Left lung (tissue), 10 donors: ENCODE data around the gene SUPT3H. TPM values are rescaled to one million over a fixed set of nuclear protein-coding genes. Genes with fewer than 3 reads are reported as not detected.
"Not testable (repeated sequence)": the region's sequence is repeated elsewhere in the genome, so short reads cannot be mapped to it uniquely, and the experiment has no call there.

Experiments used
- ATAC-seq: fragments of 200-7000 bp; cut with Tn5 transposase; one replicate; pipeline ENCODE4 v1.9.1; 2020; ENCODE audit warnings: moderate library complexity
- DNase-seq, 4 donors: peaks; one replicate each; pipeline ENCODE4 v3.0.0-alpha.2; 2013 to 2020
- H3K27ac ChIP-seq, 2 donors: fragments of 200-600 bp; sonication (generic) in 1 of 2; one replicate each; pipeline versions ENCODE4 v1.5.0 to v1.8.0; 2020 to 2021
- H3K27me3 ChIP-seq, 2 donors: fragments of 200-600 bp; sonication (generic) in 1 of 2; one replicate each; pipeline versions ENCODE4 v1.5.0 to v1.8.0; 2020 to 2021
- H3K36me3 ChIP-seq, 2 donors: fragments of 200-600 bp; sonication (generic) in 1 of 2; one replicate each; pipeline versions ENCODE4 v1.5.0 to v1.8.0; 2020 to 2021
- H3K4me1 ChIP-seq, 2 donors: fragments of 200-600 bp; one replicate each; pipeline ENCODE4 v1.8.0; 2021
- H3K4me3 ChIP-seq, 2 donors: fragments of 200-600 bp; sonication (generic) in 1 of 2; one replicate each; pipeline versions ENCODE4 v1.5.0 to v1.8.0; 2020 to 2021; ENCODE audit warnings: mild to moderate bottlenecking in 1 of 2
- H3K9me3 ChIP-seq, 2 donors: fragments of 200-600 bp; sonication (generic) in 1 of 2; one replicate each; pipeline versions ENCODE4 v1.5.0 to v1.8.0; 2020 to 2021
- intact Hi-C, 2 donors: fragments of 100-400 bp; cut with DNase I; formaldehyde crosslinking; loops; one replicate each; pipeline versions ENCODE4 v1.11.2 to v1.14.2; 2022
- polyA plus RNA-seq, 6 donors: library from polyadenylated mRNA; unstranded; fragments of 120-200 nt; gene quantifications; one replicate each; pipeline ENCODE4 v1.2.1, GENCODE V29; 2013; ENCODE audit not compliant: insufficient read length in 6 of 6
- total RNA-seq, 2 donors: library from RNA; stranded (reverse); fragmentation: NEBNext Ultra II Directional; extraction: Animal tissue kit (Norgen Biotek cat#: 25700); gene quantifications; one replicate each; pipeline ENCODE4 v1.2.1, GENCODE V29; 2021
- TF ChIP-seq, protein P1 (sequence below), 2 donors: fragments of 200-600 bp; sonication (generic) in 1 of 2; IDR thresholded peaks; one replicate each; pipeline versions ENCODE4 v1.5.0 to v1.8.0; 2021; ENCODE audit warnings: antibody characterized with exemption in 2 of 2
- donor health status: DM: no; HTN: yes; CAD: no.
- donor health status: DM: no; HTN: no; CAD: no.

The SUPT3H gene
- total and polyA plus RNA-seq, 8 donors: 4.7 to 33.0 (median 26.2) TPM

DNA sequence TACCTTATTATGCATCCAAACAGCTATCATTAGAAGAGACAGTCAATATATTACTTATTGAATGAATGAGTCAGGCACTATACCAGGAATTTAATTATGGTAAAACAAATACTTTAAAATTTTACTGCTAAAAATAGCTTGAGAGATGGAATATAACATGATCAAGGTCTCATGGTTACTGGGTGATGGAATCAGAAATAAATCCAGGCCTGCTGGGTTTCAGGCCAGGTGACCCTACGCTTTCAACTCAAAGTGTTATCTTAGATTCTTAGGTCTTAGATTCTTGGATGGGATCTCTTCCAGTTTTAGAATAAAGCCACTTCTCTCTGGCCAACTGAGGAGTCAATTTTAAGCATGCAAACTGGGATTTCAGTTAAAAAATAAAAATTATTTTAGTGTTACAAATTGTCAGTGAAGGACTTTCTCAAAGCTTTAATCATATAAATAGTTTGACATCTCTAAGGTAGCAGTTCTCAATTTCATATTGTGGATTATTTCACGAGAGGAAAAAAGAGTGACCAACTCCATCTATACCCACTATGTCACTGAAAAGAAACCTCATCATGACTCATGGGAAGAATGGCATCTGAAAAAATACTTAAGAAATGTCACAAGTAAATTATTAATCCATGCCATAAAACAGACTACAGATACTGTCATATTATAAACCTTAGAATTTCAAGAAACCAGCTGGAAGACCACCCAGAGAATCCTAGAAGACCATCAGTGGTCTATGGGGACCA, 333.1 kb downstream of the SUPT3H start:
- ATAC-seq: no peak
- no peak for DNase-seq
- Histone ChIP-seq H3K9me3 (no peaks in the 10 kb centered on the region), H3K4me1 (peaks cover 0 to 3% of the 10 kb centered on the region in 2 donors), H3K27ac (no peak overlapping the region), H3K27me3 (no peaks in the 10 kb centered on the region), H3K4me3 (no peak overlapping the region), H3K36me3 (no peaks in the 10 kb centered on the region)
- TF ChIP-seq, protein P1, sequence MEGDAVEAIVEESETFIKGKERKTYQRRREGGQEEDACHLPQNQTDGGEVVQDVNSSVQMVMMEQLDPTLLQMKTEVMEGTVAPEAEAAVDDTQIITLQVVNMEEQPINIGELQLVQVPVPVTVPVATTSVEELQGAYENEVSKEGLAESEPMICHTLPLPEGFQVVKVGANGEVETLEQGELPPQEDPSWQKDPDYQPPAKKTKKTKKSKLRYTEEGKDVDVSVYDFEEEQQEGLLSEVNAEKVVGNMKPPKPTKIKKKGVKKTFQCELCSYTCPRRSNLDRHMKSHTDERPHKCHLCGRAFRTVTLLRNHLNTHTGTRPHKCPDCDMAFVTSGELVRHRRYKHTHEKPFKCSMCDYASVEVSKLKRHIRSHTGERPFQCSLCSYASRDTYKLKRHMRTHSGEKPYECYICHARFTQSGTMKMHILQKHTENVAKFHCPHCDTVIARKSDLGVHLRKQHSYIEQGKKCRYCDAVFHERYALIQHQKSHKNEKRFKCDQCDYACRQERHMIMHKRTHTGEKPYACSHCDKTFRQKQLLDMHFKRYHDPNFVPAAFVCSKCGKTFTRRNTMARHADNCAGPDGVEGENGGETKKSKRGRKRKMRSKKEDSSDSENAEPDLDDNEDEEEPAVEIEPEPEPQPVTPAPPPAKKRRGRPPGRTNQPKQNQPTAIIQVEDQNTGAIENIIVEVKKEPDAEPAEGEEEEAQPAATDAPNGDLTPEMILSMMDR (IDR thresholded peaks at IDR 0.05): no peak
- intact Hi-C loops: no loop called here

DNA sequence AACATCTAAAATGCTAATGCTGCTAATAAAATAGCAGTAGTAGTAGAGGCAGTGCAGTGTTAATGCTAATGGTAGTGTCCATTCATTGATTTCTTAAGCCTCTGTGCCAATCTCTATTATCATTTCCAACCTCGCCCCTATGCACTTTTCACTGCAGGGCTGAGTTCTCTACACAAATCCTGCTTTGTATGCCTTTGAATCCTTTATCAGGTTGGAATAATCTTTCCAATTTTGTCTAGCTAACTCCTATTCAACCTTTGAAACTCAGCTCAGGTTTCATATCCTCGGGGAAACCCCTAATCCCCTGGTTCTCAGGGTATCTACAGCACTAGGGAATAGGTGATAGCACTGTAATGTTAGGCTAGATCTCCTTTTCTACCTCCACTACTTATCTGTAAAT, 333.6 kb downstream of the SUPT3H start:
- H3K4me1 ChIP-seq: peaks cover 0 to 2% of the 10 kb centered on the region in 2 donors
- H3K4me3 ChIP-seq: no peak overlapping the region
- H3K36me3 ChIP-seq: no peaks in the 10 kb centered on the region
- TF ChIP-seq, protein P1 (IDR thresholded peaks at IDR 0.05): no peak
- intact Hi-C loops: no loop called here
- no peak for ATAC-seq
- DNase-seq: no peak
- H3K27me3 ChIP-seq: no peaks in the 10 kb centered on the region
- H3K9me3 ChIP-seq: no peaks in the 10 kb centered on the region
- no peak overlapping the region for H3K27ac ChIP-seq

DNA sequence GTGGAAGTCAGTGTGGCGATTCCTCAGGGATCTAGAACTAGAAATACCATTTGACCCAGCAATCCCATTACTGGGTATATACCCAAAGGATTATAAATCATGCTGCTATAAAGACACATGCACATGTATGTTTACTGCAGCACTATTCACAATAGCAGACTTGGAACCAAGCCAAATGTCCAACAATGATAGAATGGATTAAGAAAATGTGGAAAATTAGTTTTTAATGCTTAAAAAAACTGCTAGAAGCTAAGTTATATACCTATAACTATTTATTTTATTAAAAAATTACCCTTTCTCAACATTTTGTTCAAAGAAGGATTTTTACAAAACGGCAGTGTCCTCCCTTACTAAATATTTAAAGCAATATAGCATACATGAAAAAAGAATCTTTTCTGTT, 335.1 kb downstream of the SUPT3H start:
- H3K36me3 ChIP-seq, H3K27me3 ChIP-seq, H3K4me3 ChIP-seq, ATAC-seq, intact Hi-C loops, H3K9me3 ChIP-seq, H3K27ac ChIP-seq, DNase-seq, H3K4me1 ChIP-seq: not testable (repeated sequence)

DNA sequence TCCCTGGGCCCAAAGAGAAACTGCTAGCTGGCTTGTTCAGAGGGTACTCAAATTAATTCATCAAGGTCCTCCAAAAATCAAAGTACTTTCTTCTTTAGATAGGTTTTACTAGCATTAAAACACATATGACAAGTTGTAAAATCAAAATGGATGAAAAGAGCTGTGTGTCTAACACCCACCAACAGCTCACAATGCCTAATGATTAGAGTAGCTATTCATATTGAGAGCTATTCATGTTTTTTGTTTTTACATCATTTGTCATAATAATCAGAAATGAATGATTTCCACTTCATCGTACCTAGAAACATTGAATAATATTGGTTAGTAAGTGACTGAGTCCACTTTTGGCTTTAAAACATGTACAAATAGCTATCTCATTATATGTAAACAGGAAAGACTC, 339.5 kb downstream of the SUPT3H start:
- H3K36me3 ChIP-seq: no peaks in the 10 kb centered on the region
- no peaks in the 10 kb centered on the region for H3K27me3 ChIP-seq
- ATAC-seq (no peak), DNase-seq (no peak)
- H3K27ac ChIP-seq: no peak overlapping the region
- intact Hi-C loops: no loop called here
- TF ChIP-seq, protein P1 (IDR thresholded peaks at IDR 0.05): no peak
- H3K4me3 ChIP-seq: no peak overlapping the region
- no peaks in the 10 kb centered on the region for H3K9me3 ChIP-seq
- H3K4me1 ChIP-seq: no peaks in the 10 kb centered on the region

DNA sequence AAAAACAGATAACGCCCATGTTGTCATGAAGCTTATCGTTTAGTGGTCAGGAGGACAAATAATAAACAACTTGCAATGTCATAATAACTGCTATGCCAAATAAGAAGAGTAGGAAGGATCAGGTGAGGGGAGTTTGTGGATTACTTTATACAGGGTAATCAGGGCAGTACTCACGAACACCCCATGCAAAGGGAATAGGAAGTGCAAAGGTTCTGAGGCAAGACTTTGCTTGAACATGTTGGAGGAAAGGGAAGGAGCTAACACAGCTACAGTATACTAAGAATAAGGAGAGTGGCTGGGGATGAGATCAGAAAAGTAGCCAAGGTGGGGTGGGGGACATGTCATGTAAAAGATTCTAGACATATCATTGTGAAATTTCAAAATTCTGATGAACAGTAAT, 341.6 kb downstream of the SUPT3H start:
- Histone ChIP-seq H3K4me3 (no peak overlapping the region), H3K27me3 (no peaks in the 10 kb centered on the region), H3K9me3 (no peaks in the 10 kb centered on the region), H3K27ac (no peak overlapping the region), H3K36me3 (no peaks in the 10 kb centered on the region), H3K4me1 (no peaks in the 10 kb centered on the region)
- DNase-seq (no peak), ATAC-seq (no peak)
- intact Hi-C loops: no loop called here
- TF ChIP-seq, protein P1 (IDR thresholded peaks at IDR 0.05): no peak

DNA sequence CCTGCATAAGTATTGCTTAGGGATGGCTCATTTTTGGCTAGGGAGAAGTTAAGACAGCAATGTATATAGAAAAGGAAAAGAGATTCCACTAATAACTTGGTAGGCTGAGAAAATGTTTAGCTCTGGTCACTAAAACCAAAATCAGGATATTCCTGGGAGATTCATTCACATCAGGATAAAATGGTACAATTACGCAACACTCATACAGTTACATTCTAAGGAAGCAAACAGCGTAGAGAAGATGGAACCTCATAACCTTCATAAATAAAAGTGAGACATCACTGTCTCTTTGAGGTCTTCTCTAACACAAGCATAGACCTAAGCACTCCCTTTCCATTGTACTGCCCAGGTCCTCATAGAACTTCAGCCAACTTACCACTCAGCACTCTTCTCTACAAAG, 345.3 kb downstream of the SUPT3H start:
- H3K36me3 ChIP-seq: no peaks in the 10 kb centered on the region
- no peak for DNase-seq

More for the DNA sequence above, 345.3 kb downstream of the SUPT3H start:
- no peak for ATAC-seq
- H3K4me3 ChIP-seq: no peak overlapping the region
- H3K27ac ChIP-seq: no peak overlapping the region
- no peaks in the 10 kb centered on the region for H3K27me3 ChIP-seq
- intact Hi-C loops: no loop called here
- H3K4me1 ChIP-seq: no peaks in the 10 kb centered on the region
- TF ChIP-seq, protein P1 (IDR thresholded peaks at IDR 0.05): no peak
- H3K9me3 ChIP-seq: peaks cover 0 to 5% of the 10 kb centered on the region in 2 donors
